ENCODE results near the gene MYO1D. TPM values are rescaled to one million over a fixed set of nuclear protein-coding genes. Genes with fewer than 3 reads are reported as not detected.

The MYO1D gene
- total and polyA plus RNA-seq, 2 donors (not counting 3 experiments of a cell fraction or from before 2014, with no cell fraction given) = 37.8 to 85.5 TPM

GRCh38 chr17:32563583-32563982 is 313.3 kb downstream of the MYO1D start:
- dilution Hi-C loops (cut with MboI; ENCODE audit: extremely low pct_ligation_motif_present, low sequenced_read_pairs) = no loop called here
- BruUV-seq (replicated peaks) = no TSS peak

More at GRCh38 chr17:32563583-32563982, 313.3 kb downstream of the MYO1D start:
- Histone ChIP-seq H3K9me3 (replicated peaks; ENCODE audit: control insufficient read depth, insufficient read depth, low read length) (no peaks in the 10 kb centered on the region), H3K4me1 (ENCODE audit: control insufficient read depth, extremely low read depth, insufficient read depth, low read length) (peaks cover 3% of the 10 kb centered on the region), H3K27ac (ENCODE audit: insufficient read depth, low read depth, low read length) (no peak overlapping the region), H3K9me1 (replicated peaks; ENCODE audit: control insufficient read depth, extremely low read depth, insufficient read depth, low read length) (no peaks in the 10 kb centered on the region), H3K36me3 (ENCODE audit: control insufficient read depth in 2 of 2, extremely low read depth in 1 of 2, insufficient read depth in 2 of 2, low read length in 2 of 2) (peaks cover 0 to 2% of the 10 kb centered on the region in 2 experiments), H3K27me3 (ENCODE audit: control insufficient read depth in 2 of 2, insufficient read depth in 2 of 2, low read length in 2 of 2) (no peaks in the 10 kb centered on the region), H3K9ac (replicated peaks; ENCODE audit: extremely low read depth, insufficient read depth, low read length) (no peak overlapping the region), H3K4me3 (replicated peaks in 1 of 3; ENCODE audit: insufficient read depth in 1 of 3, low read depth in 1 of 3, low read length in 3 of 3) (no peak overlapping the region), H3K4me2 (ENCODE audit: insufficient read depth, low read length) (no peak overlapping the region), H2AFZ (ENCODE audit: low read depth, low read length) (no peak overlapping the region), H3K79me2 (ENCODE audit: control insufficient read depth, insufficient read depth, low read length) (no peaks in the 10 kb centered on the region), H4K20me1 (replicated peaks; ENCODE audit: control insufficient read depth, extremely low read depth, insufficient read depth, low read length) (no peaks in the 10 kb centered on the region)
- CTCF ChIA-PET = interaction anchor here (1.1 to 1.4 kb wide), 3 partner anchors 9 to 191 kb away, joined by 3 read pairs; no protein-coding TSS in a partner anchor
- intact Hi-C loops (cut with micrococcal nuclease) = no loop called here
- TF ChIP-seq GATA2 (IDR thresholded peaks at IDR 0.05; ENCODE audit: insufficient read depth, insufficient read length, low read depth, low read length) (no peak), POLR2A (IDR thresholded peaks at IDR 0.05; ENCODE audit: low read depth, low read length) (no peak), CTCF (IDR thresholded peaks at IDR 0.05; ENCODE audit: extremely low read depth in 1 of 2, insufficient read depth in 1 of 2, low read depth in 1 of 2, low read length in 2 of 2) (no peak), MYC (IDR thresholded peaks at IDR 0.05; ENCODE audit: low read depth, low read length) (no peak), MAX (IDR thresholded peaks at IDR 0.05; ENCODE audit: insufficient read depth, insufficient read length) (no peak), JUN (IDR thresholded peaks at IDR 0.05; ENCODE audit: borderline replicate concordance, insufficient read depth, insufficient read length, low read depth) (no peak), FOS (IDR thresholded peaks at IDR 0.05; ENCODE audit: borderline replicate concordance, insufficient read depth, low read length) (no peak), POLR2AphosphoS5 (IDR thresholded peaks at IDR 0.05; ENCODE audit: insufficient read depth, low read depth, low read length) (no peak), EZH2 (IDR thresholded peaks at IDR 0.05; ENCODE audit: borderline replicate concordance, low read depth, low read length, severe bottlenecking) (no peak)
- DNase-seq (ENCODE audit: low read depth, low spot score) = no peak
- POLR2A ChIA-PET = no interaction called here
- no peak for FAIRE-seq
